Ammon's horn (tissue), 1 donor: ENCODE results near the gene ZNF679.
A peak's percentile ranks its signal among the peaks of the same experiment; 100 is the strongest.
"Not testable (repeated sequence)": the region's sequence is repeated elsewhere in the genome, so short reads cannot be mapped to it uniquely, and the experiment has no call there.

ENCODE experiments used
- DNase-seq: peaks from one replicate; pipeline ENCODE4 v3.0.0-alpha.2; 2016; ENCODE audit warnings: low spot score

ZNF679 gene

DNA sequence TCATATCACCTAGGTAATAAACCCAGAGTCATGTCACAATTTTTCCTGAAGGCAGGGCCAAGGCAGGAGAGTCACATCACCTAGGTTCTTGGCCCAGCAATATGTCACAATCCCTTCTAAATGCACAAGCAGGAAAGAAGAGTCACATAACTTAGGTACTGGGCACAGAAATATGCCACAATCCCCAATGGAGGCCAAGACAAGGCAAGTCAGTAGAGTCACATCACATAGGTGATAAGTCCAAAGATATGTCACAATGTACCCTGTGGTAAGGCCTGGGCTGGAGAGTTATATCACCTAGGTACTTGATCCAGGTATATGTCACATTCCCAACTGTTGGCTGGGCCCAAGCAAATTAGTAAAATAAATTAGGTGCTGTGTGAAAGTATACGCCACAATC is at the start of gene ZNF679:
Gene ZNF679 (plus strand): TSS at position 301 of the 400 bp plus-strand sequence. CDS start 20,644 bp downstream, outside the sequence.
- DNase-seq = not testable (repeated sequence)

DNA sequence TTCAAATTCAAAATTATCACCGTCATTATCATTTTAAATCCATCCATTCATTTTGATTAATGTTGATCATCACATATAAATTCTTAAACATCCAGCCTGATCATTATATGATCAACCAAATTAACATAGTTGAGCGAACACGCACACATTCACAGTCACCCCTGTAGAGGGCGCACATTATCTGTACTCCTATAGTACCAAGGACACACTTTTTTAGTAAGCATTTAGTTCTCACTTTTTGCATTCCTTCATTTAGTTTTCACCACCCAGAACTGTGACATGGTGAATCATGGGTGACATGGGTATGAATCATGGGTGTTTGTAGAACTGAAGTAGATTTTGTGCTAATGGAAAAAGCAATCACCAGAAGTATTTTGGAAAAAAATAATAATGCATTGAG is 47.3 kb upstream of the ZNF679 start:
- DNase-seq = no peak

DNA sequence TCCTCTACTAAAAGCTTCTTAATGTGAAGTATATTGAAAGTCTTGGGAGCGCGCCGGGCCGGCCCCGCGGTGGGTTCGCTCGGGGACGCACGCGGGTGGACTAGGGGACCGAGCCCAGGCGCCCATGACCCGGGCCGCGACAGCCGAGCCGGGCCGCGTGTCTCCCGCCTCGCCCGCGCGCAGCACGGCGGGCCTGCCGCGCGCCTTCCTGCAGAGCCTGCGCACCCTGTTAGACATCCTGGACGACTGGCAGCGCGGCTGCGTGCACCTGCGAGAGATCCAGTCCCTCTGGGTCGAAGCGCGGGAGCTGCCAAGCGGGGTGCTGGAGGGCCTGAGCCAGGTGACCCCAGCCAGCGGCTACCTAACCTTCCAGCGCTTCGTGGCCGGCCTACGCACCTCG is 46.7 kb upstream of the ZNF679 start:
- no peak for DNase-seq

DNA sequence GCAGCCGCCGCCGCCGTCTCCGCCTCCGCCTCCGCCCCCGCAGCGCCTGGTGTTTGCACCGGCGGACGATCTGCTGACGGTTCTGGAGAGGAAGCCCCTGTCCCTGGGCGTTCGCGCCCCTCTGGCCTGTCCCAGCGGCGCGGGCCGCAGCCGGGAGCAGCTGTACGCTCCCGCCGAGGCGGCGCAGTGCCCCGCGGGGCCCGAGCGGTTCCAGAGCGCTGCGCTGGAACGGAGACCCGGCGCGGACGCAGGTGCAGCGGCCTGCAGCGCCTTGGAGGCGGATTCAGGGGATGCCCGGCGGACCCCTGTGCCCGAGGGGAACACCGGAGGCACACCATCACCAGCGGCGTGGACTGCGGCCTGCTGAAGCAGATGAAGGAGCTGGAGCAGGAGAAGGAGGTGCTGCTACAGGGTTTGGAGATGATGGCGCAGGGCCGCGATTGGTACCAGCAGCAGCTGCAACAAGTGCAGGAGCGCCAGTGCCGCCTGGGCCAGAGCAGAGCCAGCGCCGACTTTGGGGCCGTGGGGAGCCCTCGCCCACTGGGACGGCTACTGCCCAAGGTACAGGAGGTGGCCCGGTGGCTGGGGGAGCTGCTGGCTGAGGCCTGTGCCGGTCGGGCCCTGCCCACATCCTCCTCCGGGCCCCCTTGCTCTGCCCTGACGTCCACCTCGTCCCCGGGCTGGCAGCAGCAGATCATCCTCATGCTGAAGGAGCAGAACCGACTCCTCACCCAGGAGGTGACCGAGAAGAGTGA is 46.1 kb upstream of the ZNF679 start:
- DNase-seq = no peak

DNA sequence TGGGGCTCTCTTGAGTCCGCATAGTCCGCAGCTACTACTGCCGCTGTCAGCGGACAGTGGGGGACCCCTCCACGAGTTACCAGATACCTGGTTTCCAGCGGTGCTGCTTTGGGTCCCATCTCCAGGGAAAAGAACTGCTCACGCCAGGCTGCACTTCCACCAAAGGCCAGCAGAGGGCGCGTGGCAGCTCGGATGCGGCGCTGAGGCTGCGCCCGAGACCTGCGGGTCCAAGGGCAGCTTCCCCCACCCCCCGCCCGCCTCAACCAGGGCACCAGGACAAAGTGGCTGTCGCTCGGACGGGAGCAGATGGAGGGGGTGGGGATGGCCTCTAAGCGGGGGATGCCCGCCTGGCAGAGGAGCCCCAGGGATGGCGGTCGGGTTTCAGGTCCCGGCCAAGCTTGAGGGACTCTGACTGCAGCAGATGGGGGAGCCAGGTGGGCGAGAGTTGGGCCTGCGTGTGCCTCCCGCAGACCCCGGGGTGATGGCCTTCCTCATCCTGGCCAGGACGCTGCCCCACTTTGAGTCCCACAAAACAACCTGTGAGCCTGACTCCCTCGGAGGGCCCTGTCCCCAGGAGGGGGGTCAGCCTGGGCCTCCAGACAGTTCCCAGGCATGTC is 45.0 kb upstream of the ZNF679 start:
- DNase-seq = peak; percentile 9

DNA sequence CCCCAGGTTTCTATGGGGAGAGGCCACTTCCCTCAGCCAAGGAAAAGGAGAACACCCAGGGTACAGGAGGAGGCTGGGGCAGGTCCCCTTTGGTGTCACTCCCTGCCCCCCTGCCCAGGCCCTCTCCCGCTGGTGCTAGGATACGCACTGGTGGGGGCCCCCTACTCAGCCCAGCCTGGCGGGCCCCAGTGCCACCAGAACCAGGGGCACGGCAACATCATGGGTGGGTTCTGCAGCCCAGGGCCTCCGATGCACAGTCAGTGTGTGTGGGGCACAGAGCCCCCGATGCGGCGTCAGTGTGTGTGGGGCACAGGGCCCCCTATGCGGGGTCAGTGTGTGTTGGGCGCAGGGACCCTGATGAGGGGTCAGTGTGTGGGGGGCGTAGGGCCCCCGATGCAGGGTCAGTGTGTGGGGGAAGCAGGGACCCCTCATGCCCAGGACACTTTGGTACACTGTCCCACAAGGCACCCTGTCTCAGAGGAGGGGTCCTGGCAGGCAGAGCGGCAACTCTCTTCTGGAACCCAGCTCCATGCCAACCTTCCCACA is 44.4 kb upstream of the ZNF679 start:
- DNase-seq = no peak

DNA sequence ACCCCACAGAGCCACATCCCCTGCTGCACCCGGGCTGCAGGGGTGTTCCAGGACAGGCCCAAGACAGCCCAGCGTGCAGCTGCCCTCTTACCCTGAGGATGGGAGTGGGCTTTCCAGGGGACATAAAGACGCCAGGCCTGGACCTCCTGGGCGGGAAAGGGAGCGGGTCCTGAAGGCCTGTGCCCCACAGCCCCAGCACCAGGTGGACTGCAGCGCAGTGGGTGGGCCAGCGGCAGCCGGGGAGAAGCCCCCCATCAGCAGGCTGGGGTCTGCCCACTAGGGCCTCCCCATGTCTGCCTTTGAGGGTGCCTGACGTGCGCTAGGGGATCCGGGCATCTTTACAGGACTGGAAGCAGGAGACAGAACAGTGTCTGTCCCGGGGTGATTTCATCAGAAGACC is 43.9 kb upstream of the ZNF679 start:
- DNase-seq = no peak

GRCh38 chr7:64187408-64187807 is 40.9 kb upstream of the ZNF679 start:
- DNase-seq = no peak

- no peak for DNase-seq
Measured at GRCh38 chr7:64192148-64192704, 36.0 kb upstream of the ZNF679 start.

DNA sequence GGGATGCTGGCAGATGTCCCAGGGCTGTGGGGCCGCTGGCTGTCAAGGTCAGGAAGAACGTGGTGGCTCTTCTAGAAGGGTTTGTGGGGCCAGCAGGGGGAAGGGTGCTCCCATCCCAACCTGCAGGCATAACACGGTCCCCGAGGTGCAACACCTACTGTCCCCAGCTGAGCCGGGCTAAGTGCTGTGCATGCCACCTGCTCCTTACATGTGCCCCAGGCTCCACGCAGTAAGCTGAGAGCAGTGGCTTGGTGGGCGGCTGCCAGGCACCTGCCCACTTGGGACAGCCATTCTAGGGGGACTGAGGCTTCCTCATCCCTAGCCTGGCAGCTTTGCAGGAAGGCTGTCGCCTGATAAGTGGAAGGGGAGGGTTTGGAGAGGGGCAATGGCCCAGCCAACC is 35.5 kb upstream of the ZNF679 start:
- DNase-seq = no peak

- no peak for DNase-seq
Measured at GRCh38 chr7:64206903-64207302, 21.4 kb upstream of the ZNF679 start, which contains the start of gene ZNF735. TSS of gene ZNF735 (plus strand) at chr7:64207203. CDS start at chr7:64207203, 0 bp downstream.

GRCh38 chr7:64219710-64220298 is 8.5 kb upstream of the ZNF679 start:
- DNase-seq = not testable (repeated sequence)

GRCh38 chr7:64223366-64223765 is 4.9 kb upstream of the ZNF679 start:
- DNase-seq = no peak

GRCh38 chr7:64266341-64266919 is 38.2 kb downstream of the ZNF679 start:
- no peak for DNase-seq

DNA sequence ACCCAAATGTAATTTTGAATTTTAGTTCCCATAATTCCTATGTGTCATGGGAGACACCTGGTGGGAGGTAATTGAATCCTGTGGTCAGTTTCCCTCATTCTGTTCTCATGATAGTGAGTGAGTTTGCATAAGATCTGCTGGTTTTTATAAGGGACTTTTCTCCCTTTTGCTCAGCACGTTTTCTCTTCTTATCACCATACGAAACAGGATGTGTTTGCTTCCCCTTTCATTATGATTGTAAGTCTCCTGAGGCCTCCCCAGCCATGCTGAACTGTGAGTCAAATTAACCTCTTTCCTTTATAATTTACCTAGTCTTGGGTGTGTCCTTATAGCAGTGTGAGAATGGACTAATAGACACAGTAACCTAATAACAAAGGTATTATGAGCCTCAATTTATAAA is 49.4 kb downstream of the ZNF679 start:
- no peak for DNase-seq

DNA sequence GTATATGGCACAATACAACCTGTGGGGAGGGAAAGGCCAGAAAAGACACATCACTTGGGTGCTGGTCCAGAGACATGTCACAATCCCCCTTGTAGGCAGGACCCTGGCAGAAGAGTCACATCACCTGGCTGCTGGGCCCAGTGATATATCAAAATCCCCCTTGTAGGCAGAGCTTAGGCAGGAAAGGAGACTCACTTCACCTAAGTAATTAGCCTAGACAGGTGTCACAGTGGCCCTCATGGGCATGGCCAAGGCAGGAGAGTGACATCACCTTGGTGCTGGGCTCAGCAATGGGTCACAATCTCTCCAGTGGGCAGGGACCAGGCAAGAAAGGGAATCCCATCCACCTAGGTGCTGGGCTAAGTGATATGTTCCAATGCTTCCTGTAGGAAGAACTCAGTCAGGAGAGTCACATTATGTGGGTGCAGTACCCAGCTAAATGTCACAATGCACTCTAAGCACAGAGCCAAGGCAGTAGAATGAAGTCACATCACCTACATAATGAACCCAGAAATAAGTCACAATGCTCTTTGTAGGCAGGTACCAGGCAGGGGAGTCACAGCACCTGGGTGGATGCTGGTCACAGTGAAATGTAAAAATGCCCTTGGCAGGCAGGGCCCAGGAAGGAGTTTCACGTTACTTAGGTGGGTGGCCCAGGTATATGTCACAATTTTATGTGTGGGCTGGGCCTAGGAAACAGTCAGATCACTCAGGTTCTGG is 66.6 kb downstream of the ZNF679 start:
- DNase-seq = no peak

DNA sequence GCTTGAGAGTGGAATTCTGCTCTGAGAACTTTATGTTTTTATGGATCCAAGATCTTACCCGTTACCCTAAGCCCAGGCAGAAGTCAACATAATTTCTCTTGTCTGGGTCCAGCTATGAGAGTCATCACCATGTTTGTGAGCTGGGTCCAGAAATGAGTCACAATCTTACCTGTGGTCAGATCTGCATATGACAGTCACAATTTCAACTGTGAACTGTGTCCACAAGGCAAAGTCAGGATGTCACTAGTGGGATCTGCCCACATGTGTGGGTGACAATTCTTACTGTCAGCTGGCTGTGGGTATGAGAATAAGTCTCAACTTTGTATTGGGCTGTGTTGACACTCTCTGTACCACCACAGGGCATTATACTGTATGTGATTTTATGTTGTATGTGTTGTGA is 69.1 kb downstream of the ZNF679 start:
- not testable (repeated sequence) for DNase-seq

- DNase-seq = no peak
Measured at GRCh38 chr7:64300641-64301405, 72.5 kb downstream of the ZNF679 start.

DNA sequence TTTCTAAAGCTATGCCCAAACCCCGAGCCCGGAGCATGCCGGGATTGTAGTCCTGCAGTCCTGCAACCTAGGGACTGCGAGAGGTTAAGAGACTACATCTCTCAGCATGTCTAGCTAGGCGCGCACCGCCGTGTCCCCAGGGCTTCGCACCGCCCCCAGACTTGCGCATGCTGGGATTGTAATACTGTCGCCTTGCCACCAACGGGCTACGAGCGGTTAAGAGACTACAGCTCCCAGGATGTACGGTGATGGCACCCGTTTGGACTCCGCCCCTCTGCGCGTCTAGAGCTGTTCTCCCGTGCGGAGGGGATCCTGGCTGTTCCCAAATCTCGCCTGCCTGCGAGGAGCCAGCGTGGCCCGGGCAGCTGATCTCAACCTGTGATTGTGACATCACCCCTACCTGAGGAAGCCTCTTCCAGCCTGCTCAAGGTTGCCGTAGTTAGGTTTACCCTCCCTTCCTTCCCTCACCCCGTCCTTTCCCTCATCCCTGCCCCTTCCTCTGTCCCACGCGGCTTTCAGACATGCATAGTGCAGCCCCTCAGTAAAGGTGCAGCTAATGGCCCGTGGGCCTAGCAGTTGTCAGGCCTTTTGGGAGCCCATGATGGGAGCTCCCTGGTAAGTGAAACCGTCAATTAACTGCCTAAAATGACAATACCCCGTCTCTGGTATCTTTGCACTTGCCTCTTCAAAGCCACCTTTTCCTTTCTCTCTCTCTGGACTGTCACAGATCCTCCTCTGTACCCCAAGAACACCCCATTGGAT is 79.2 kb downstream of the ZNF679 start:
- peak; percentile 99 for DNase-seq

DNA sequence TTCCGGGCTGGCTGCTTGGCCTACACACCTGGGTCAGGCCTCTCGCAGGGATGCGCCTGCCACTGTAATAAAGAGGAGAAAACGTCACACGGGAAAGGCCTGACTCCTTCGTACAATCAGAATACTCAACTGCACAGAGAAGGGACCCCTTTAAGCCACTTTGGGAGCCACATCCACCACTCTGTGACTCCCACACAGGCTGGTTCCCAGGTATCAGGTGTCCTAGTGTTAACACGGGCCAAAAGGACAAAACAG is 79.7 kb downstream of the ZNF679 start:
- DNase-seq = no peak
